Measurements from ENCODE around the gene PLEKHM3. TPM values are rescaled to one million over a fixed set of nuclear protein-coding genes. Genes with fewer than 3 reads are reported as not detected.

The PLEKHM3 gene
- total RNA-seq, 1 donor, result 13.8 TPM

GRCh38 chr2:207772081-207772843 is 253.1 kb downstream of the PLEKHM3 start:
- DNase-seq (ENCODE audit: low read depth), result no peak
- H3K4me3 ChIP-seq (ENCODE audit: low read depth, low read length), result no peak overlapping the region
- TF ChIP-seq CTCF (IDR thresholded peaks at IDR 0.05; ENCODE audit: insufficient read depth, low read depth, low read length), result no peak

GRCh38 chr2:207771421-207771820 is 253.9 kb downstream of the PLEKHM3 start:
- no peak overlapping the region for H3K4me3 ChIP-seq (ENCODE audit: low read depth, low read length)
- DNase-seq (ENCODE audit: low read depth), result no peak
- TF ChIP-seq CTCF (IDR thresholded peaks at IDR 0.05; ENCODE audit: insufficient read depth, low read depth, low read length), result no peak

Small RNAs within 50 kb of the gene (small RNA-seq; reads per million reads assigned to genes)
- gene RNA5SP116 (not detected), gene RNU6-360P (not detected)

Other genes with a start within 250 kb of the PLEKHM3 start
- not detected in 2 replicates for gene CRYGD, start 99.0 kb upstream of the PLEKHM3 start, total RNA-seq
- gene CRYGC, start 104.3 kb upstream of the PLEKHM3 start, total RNA-seq, result not detected in 2 replicates
- not detected in 2 replicates for gene CRYGB, start 120.6 kb upstream of the PLEKHM3 start, total RNA-seq
- not detected in 2 replicates for gene CRYGA, start 138.1 kb upstream of the PLEKHM3 start, total RNA-seq
- gene C2orf80, start 164.5 kb upstream of the PLEKHM3 start, total RNA-seq, result not detected in 2 replicates
- 203 and 215 TPM in 2 replicates for gene IDH1, start 229.5 kb upstream of the PLEKHM3 start, total RNA-seq
- gene PIKFYVE, start 240.7 kb upstream of the PLEKHM3 start, total RNA-seq, result 36.1 and 46.6 TPM in 2 replicates